Activated T-cell treated with anti-CD3 and anti-CD28 coated beads, Interleukin-2, amount 50 U/mL, for 4 hours (primary cell): Measurements from ENCODE around the gene LRRC37A3. TPM values are rescaled to one million over a fixed set of nuclear protein-coding genes. Genes with fewer than 3 reads are reported as not detected.
"Not testable (repeated sequence)": the region's sequence is repeated elsewhere in the genome, so short reads cannot be mapped to it uniquely, and the experiment has no call there.

Experiments used
- ATAC-seq, 2 donors: fragments of 200-7000 bp; cut with Tn5 transposase; one replicate each; pipeline ENCODE4 v1.10.0; 2021
- DNase-seq: peaks from one replicate; pipeline ENCODE4 v3.0.0-alpha.2; 2020
- H3K27me3 Mint-ChIP-seq: one replicate; pipeline ENCODE4 v1.8.0; 2021; ENCODE audit warnings: low read depth, mixed read lengths
- H3K36me3 Mint-ChIP-seq: one replicate; pipeline ENCODE4 v1.8.0; 2022; ENCODE audit warnings: mixed read lengths; ENCODE audit not compliant: insufficient read depth
- H3K4me1 Mint-ChIP-seq: one replicate; pipeline ENCODE4 v1.8.0; 2021; ENCODE audit warnings: low read depth, mixed read lengths
- H3K4me3 Mint-ChIP-seq: one replicate; pipeline ENCODE4 v1.8.0; 2021; ENCODE audit warnings: mild to moderate bottlenecking, moderate library complexity, mixed read lengths
- H3K9me3 Mint-ChIP-seq: one replicate; pipeline ENCODE4 v1.8.0; 2021; ENCODE audit warnings: mixed read lengths
- total RNA-seq, 3 donors: library from RNA; stranded (reverse); gene quantifications; one replicate each; pipeline ENCODE4 v1.2.1, GENCODE V29; 2021

The LRRC37A3 gene
- total RNA-seq = 1 to 10 TPM; 1.9 to 3.0 (median 2.9) TPM

DNA sequence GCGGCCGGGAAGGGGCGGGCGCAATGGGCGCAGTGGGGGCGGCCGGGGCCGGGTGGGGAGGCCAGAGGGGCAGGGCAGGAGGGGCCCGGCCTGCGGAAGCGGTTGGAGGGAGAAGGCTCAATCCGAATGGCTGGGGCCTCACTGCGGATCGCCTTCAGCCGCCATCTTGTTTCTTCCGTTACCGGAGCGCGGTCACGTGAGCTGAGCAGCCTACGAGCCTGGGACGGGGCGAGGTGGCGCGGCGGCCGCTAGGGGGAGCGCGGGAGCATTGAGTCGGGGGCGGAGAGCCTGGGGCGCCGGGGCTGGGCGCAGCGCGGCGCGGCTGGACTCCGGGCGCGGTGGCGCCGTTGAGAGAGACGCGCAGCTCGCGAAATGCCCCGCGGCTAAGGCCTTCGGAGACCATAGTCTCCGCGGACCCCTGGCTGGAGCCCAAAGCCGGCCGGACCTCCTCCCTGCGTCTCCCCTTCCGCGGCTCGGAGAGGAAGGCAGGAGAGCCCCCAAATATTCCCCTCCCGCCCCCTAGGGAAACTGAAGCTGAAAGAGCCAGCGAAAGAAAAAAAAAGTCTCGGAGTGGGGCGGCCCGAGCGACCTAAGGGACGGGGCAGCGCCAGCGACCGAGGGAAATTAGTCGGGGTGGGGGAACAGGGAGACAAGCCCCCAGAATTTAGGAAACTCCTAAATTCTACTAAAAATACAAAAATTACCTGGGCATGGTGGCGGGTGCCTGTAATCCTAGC is at the start of gene LRRC37A3:
Gene LRRC37A3, minus strand, starts transcription at position 190 of the 737 bp plus-strand sequence. CDS start 22,221 bp downstream, outside the sequence.
- H3K4me3 Mint-ChIP-seq = peak within 1 kb of the TSS; percentile 86
- DNase-seq (peak; percentile 99), ATAC-seq (peak; percentile 97 to 98)
- not testable (repeated sequence) for H3K27me3 Mint-ChIP-seq, H3K4me1 Mint-ChIP-seq, H3K36me3 Mint-ChIP-seq, H3K9me3 Mint-ChIP-seq

DNA sequence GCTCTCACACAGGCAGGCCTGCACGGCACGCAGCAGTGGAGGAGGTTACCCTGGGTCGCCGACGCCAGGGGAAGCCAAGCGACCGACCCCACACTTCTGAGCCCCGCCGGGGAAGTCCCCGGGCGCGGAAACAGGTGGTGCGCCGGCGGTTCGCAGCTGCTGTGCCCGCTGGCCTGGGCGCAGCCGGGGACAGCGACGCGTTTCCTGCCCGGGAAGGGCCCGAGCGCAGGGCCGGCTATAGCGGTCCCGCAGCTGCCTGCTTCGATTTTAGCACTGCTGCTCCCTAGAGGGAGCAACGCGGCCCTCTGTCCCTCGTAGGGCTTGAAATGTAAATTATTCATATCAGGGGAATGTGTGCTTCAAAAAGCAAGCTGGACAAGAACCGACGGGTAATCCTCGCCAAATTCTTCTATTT is 46.6 kb upstream of the LRRC37A3 start:
- Mint-ChIP-seq H3K4me3 (peak overlapping the region; percentile 72), H3K4me1 (peaks cover 64% of the 10 kb centered on the region)
- not testable (repeated sequence) for H3K36me3 Mint-ChIP-seq, H3K9me3 Mint-ChIP-seq, H3K27me3 Mint-ChIP-seq
- DNase-seq (peak; percentile 78), ATAC-seq (peak; percentile 86 to 89)

DNA sequence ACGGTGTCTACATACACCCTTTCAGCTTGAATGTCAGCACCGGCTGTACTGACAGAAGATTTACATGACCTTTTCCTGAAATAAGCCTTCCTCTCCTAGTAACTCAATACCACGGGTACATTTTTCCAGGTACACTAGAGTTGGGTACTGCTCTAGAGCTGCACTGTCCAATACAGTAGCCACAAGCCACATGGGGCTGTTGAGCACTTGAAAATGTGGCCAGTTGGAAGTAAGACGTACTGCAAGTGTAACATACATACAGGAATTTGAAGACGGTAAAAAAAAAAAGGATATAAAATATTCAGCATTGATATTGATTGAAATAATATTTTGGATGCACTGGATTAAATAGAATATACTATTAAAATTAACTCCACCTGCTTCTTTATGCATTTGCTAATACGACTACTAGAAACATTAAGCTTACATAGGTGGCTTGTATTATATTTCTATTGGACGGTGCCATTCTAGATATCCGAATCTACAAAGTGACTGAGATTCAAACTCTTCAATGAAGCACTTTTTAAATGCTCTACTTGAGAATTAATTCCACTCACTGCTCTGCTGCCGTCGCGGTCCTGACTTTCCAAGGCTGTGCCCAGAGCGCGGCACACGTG is 46.1 kb upstream of the LRRC37A3 start:
- not testable (repeated sequence) for DNase-seq, ATAC-seq, H3K36me3 Mint-ChIP-seq, H3K9me3 Mint-ChIP-seq, H3K27me3 Mint-ChIP-seq
- H3K4me1 Mint-ChIP-seq = peaks cover 59% of the 10 kb centered on the region
- H3K4me3 Mint-ChIP-seq = peak overlapping the region; percentile 72

DNA sequence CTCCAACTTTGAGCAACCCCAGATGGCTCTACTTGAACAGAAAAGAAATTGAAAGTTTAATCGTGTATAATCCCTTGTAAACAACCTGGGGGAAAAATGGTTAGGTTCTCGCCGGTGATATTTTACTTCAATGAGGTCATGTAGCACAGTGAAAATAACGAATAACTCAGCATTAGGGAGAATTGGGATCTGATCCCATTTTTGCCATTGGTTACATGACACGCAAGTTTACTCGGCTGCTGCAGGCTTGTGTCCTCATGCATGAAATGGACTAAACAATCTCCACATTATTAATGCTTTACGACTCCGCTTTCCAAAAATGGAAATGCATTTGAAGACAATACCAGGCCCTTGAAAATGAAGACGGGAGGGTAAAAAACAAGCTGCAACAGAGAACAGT is 45.5 kb upstream of the LRRC37A3 start:
- peak overlapping the region; percentile 72 for H3K4me3 Mint-ChIP-seq

DNA sequence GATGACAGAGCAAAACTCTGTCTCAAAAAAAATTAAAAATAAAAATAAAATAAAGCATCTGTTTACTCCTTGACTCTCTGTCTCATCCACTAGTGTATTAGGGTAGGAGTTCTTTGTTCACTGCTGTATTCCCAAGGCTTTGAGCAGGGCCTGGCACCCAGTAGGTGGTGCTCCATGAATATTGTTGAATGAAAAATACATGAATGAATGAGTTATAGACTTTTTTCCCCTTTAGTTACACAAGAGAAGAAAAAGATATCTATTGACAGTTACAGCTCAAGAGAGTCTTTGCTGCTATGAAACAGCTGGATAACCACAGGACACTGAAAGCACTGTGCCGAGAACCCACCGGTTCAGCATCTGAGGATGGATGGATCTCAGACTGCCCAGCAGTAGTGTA is 44.5 kb upstream of the LRRC37A3 start:
- H3K9me3 Mint-ChIP-seq, H3K36me3 Mint-ChIP-seq, ATAC-seq, DNase-seq, H3K27me3 Mint-ChIP-seq: not testable (repeated sequence)
- H3K4me3 Mint-ChIP-seq = peak overlapping the region; percentile 27
- peaks cover 53% of the 10 kb centered on the region for H3K4me1 Mint-ChIP-seq

More for the DNA sequence above, 45.5 kb upstream of the LRRC37A3 start:
- Mint-ChIP-seq H3K9me3 (no peaks in the 10 kb centered on the region), H3K36me3 (no peaks in the 10 kb centered on the region), H3K27me3 (no peaks in the 10 kb centered on the region), H3K4me1 (peaks cover 58% of the 10 kb centered on the region)
- no peak for ATAC-seq
- no peak for DNase-seq

DNA sequence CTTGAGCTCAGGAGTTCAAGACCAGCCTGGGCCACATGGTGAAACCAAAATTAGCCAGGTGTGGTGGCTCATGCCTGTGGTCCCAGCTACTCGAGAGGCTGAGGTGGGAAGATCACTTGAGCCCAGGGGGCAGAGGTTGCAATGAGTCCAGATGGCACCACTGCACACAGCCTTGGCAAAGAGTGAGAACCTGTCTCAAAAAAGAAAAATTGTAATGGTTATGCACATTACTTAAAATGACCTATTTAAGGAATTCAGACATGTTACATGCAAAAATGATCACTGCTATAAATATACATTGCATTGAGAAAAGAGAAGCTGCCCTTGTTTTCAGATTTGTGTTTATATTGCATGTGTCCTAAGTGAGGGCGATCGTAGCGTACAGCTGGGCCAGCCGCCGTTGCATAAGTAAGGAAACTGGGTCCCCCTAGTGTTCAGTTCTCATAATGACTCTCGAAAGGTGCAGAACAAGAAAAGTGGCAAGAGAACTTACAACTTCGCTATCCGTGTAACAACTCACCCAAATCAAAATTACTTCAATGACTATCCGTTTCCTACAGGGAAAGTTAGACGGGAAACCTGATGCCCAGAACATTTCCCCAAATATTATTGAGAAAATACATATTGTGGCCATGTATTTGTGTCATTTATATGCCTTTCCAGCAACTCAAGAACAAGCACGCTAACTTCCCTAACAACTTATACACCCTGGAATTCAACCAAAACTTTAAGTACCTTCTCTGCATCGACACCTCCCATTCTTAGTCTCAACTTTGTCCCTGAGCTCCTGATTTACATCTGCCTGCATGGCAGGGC is 42.5 kb upstream of the LRRC37A3 start:
- ATAC-seq (peak; percentile 36 to 47), DNase-seq (peak; percentile 57)
- H3K4me1 Mint-ChIP-seq = peaks cover 32% of the 10 kb centered on the region
- not testable (repeated sequence) for H3K9me3 Mint-ChIP-seq, H3K4me3 Mint-ChIP-seq, H3K36me3 Mint-ChIP-seq, H3K27me3 Mint-ChIP-seq

DNA sequence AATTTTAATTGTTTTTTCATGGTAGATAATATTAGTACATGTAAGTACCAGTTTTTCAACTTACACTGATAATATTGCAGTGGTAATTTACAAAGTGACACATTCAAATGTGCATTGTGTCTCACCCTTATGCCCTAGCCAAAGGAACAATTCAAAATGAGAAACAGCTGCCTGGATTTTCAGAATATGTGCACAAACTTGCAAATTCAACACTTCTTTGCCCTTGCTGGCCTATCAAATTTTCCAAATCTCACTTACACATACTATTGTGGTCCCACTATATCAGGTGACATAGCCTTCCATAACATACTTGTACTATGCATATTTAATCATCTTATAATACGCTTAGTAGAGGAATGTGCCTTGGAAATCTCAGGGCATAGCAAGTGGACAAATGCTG is 32.6 kb upstream of the LRRC37A3 start:
- no peaks in the 10 kb centered on the region for H3K27me3 Mint-ChIP-seq
- no peaks in the 10 kb centered on the region for H3K9me3 Mint-ChIP-seq
- H3K4me1 Mint-ChIP-seq = no peaks in the 10 kb centered on the region
- ATAC-seq (no peak), DNase-seq (no peak)
- no peaks in the 10 kb centered on the region for H3K36me3 Mint-ChIP-seq
- H3K4me3 Mint-ChIP-seq = no peak overlapping the region

DNA sequence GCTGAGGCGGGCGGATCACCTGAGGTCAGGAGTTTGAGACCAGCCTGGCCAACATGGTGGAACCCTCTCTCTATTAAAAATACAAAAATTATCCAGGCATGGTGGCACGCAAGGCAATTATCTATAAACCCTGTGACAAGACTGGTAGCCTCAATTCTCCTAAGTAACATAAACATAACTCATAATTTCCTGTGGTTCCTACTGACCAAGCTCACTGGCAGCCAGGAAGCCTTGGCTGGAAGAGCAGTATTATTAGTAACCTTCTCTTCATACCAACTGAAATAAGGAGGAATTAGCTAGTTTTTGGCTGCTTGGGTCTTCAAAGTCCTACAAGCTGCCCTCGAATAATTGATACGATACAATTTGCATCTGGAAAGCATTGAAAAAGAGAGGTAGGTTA is 31.6 kb upstream of the LRRC37A3 start:
- ATAC-seq (no peak), DNase-seq (no peak)
- Mint-ChIP-seq H3K27me3 (no peaks in the 10 kb centered on the region), H3K4me1 (no peaks in the 10 kb centered on the region), H3K36me3 (no peaks in the 10 kb centered on the region), H3K4me3 (no peak overlapping the region), H3K9me3 (no peaks in the 10 kb centered on the region)

DNA sequence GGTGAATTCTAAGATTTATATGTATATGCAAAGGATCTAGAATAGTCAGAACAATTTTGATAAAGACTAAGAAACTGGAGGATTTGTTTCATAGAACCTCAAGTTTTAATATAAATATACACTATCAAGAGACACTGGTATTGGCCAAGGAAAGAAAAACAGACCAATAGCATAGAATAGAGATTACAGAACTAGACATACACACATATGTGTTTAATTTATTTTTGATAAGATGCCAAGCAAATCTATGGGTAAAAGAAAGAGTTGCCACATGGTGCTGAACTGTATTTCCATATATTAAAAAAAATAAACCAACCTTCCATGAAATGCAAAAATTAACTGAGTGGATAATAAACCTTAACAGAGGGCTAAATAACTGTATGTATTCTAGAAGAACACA is 27.9 kb upstream of the LRRC37A3 start:
- DNase-seq (no peak), ATAC-seq (no peak)
- Mint-ChIP-seq H3K9me3 (no peaks in the 10 kb centered on the region), H3K4me3 (no peak overlapping the region), H3K27me3 (no peaks in the 10 kb centered on the region), H3K4me1 (no peaks in the 10 kb centered on the region), H3K36me3 (peaks cover under 1% of the 10 kb centered on the region)

DNA sequence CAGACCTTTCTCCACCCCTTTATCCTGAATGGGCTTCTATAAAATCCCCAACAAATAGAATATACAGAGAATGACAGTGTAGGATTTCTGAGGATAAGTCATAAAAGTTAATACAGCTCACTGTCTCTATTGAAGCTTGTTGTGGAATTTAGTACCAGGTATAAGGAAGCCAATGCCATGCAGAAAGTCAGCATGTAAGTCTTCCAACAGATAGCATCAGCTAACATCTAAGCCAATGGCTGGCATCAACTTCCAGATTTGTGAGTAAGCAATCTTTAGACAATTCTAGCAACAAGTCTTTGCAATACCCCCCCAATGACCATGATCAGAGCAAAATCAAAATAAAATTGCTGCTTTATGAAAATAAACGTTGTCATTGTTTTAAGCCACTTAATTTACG is 22.5 kb upstream of the LRRC37A3 start:
- no peak for ATAC-seq
- no peak for DNase-seq
- no peaks in the 10 kb centered on the region for H3K27me3 Mint-ChIP-seq
- no peaks in the 10 kb centered on the region for H3K9me3 Mint-ChIP-seq
- no peaks in the 10 kb centered on the region for H3K4me1 Mint-ChIP-seq
- peaks cover 2% of the 10 kb centered on the region for H3K36me3 Mint-ChIP-seq
- no peak overlapping the region for H3K4me3 Mint-ChIP-seq

DNA sequence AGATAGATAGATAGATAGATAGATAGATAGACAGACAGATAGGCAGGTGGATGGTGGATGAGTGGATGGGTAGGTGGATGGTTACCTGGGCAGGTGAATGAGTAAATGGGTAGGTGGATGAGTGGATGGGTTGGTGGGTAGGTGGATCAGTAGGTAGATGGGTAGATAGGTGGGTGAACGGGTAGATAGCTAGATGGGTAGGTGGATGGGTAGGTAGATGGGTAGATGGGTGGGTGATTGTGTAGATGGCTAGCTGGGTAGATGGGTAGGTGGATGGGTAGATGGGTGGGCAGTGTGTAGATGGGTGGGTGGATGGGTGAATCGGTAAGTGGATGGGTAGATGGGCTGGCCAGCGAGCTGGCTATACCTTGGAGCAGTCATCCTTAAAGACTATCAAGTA is 21.8 kb upstream of the LRRC37A3 start:
- DNase-seq (no peak), ATAC-seq (no peak)
- H3K9me3 Mint-ChIP-seq = no peaks in the 10 kb centered on the region
- no peak overlapping the region for H3K4me3 Mint-ChIP-seq
- H3K4me1 Mint-ChIP-seq = no peaks in the 10 kb centered on the region
- H3K27me3 Mint-ChIP-seq = no peaks in the 10 kb centered on the region
- H3K36me3 Mint-ChIP-seq = peaks cover 2% of the 10 kb centered on the region

DNA sequence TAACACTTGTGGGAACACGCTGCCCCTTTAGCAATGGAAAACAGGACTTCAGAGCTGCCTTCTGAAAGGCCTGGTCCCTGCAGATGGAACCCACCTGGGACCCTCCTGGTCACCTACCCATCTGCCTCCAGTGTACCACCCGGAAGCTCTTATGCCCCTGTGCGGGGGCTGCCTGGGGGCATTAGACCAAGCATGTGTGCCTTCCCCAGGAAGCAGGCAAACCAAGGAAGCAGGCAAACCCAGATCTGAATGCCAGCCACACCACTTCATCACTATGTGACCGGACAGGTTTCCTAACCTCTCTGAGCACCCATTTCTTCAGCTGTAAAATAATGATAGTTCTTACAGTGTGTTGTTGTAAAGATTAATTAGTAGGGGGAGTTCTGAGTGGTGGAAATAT is 20.8 kb upstream of the LRRC37A3 start:
- Mint-ChIP-seq H3K36me3 (peaks cover 2% of the 10 kb centered on the region), H3K4me3 (no peak overlapping the region), H3K9me3 (no peaks in the 10 kb centered on the region), H3K27me3 (no peaks in the 10 kb centered on the region), H3K4me1 (no peaks in the 10 kb centered on the region)
- DNase-seq (no peak), ATAC-seq (no peak)

DNA sequence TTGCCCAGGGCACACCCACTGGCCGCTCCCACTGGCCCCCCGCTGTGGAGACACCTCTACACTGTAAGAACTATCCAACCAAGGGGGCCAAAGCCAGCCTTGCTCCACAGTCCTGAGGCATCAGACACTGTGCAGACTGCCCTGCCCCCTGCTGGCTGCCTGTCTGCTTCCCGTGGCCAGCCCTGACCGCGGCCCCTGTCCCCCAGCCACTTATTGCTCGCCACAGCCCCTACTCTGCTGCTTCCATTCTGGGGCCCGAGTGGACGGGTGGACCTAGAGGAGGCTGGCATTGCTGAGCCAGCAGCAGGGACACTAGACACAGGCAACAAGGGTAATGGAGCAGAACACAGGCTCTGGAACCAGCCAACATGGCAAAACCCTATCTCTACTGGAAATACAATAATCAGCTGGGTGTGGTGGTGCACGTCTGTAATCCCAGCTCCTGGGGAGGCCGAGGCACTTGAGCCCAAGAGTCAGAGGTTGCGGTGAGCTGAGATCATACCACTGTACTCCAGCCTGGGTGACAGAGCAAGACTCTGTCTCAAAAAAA is 19.7 kb upstream of the LRRC37A3 start:
- Mint-ChIP-seq H3K4me1 (no peaks in the 10 kb centered on the region), H3K27me3 (no peaks in the 10 kb centered on the region), H3K36me3 (peaks cover 2% of the 10 kb centered on the region), H3K9me3 (no peaks in the 10 kb centered on the region), H3K4me3 (no peak overlapping the region)
- peak; percentile 47 for DNase-seq
- ATAC-seq = peak; percentile 79 to 86

DNA sequence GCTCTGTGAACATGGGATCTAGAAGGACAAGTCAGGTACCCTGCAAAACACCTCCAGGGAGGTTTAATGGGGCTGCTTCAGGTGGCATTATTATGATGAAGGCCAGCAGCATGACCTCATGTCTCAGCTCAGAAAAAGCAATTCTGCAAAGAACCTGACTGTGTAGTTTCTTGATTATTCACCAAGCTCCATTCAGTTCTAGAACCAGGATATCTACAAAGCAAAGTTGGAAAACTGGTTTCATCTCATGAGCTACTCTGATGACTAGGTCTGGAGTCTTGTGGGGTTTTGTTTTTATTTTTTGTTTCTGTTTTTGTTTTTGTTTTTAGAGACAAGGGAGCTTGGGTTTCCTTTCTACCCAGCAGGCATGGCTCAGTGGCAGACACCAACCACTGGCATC is 19.0 kb upstream of the LRRC37A3 start:
- Mint-ChIP-seq H3K36me3 (peaks cover 2% of the 10 kb centered on the region), H3K4me3 (no peak overlapping the region), H3K9me3 (no peaks in the 10 kb centered on the region), H3K27me3 (no peaks in the 10 kb centered on the region), H3K4me1 (no peaks in the 10 kb centered on the region)
- no peak for DNase-seq
- ATAC-seq = no peak
